MG63 (cell line): ENCODE data around the gene PAPPA2. TPM values are rescaled to one million over a fixed set of nuclear protein-coding genes. Genes with fewer than 3 reads are reported as not detected.
A peak's percentile ranks its signal among the peaks of the same experiment; 100 is the strongest.

ENCODE experiments used
- DNase-seq: peaks from one replicate; pipeline ENCODE4 v3.0.0-alpha.2; 2020
- H3K27me3 ChIP-seq: fragments of 250-450 bp; sonication (Bioruptor Pico); 2 replicates; pipeline ENCODE4 v1.5.1; 2020; ENCODE audit warnings: mild to moderate bottlenecking, moderate library complexity
- H3K36me3 ChIP-seq: fragments of 250-450 bp; sonication (Bioruptor Pico); 2 replicates; pipeline ENCODE4 v1.5.1; 2020; ENCODE audit warnings: mild to moderate bottlenecking, moderate library complexity
- H3K4me3 ChIP-seq: fragments of 250-450 bp; sonication (Bioruptor Pico); 2 replicates; pipeline ENCODE4 v1.5.1; 2020; ENCODE audit warnings: mild to moderate bottlenecking, moderate library complexity
- H3K9me3 ChIP-seq: fragments of 250-450 bp; sonication (Bioruptor Pico); 2 replicates; pipeline ENCODE4 v1.5.1; 2020; ENCODE audit warnings: mild to moderate bottlenecking, moderate library complexity
- total RNA-seq: library from RNA; depleted of rRNA; stranded (reverse); fragments of >200 nt; shearing (Covaris generic); gene quantifications from 2 replicates; pipeline ENCODE4 v1.2.3, GENCODE V29; 2014; ENCODE audit warnings: low replicate concordance

Gene PAPPA2
- total RNA-seq, 1 experiment from 2014 or later: 0.53 TPM

GRCh38 chr1:176853503-176853902, 390.5 kb downstream of the PAPPA2 start:
- no peak overlapping the region for H3K4me3 ChIP-seq
- H3K36me3 ChIP-seq: no peaks in the 10 kb centered on the region
- H3K27me3 ChIP-seq: no peaks in the 10 kb centered on the region
- no peaks in the 10 kb centered on the region for H3K9me3 ChIP-seq
- no peak for DNase-seq

GRCh38 chr1:176854121-176854520, 391.1 kb downstream of the PAPPA2 start:
- no peak for DNase-seq
- Histone ChIP-seq H3K9me3 (no peaks in the 10 kb centered on the region), H3K36me3 (no peaks in the 10 kb centered on the region), H3K4me3 (no peak overlapping the region), H3K27me3 (no peaks in the 10 kb centered on the region)

GRCh38 chr1:176854758-176855745, 392.1 kb downstream of the PAPPA2 start:
- Histone ChIP-seq H3K4me3 (no peak overlapping the region), H3K36me3 (no peaks in the 10 kb centered on the region), H3K9me3 (no peaks in the 10 kb centered on the region), H3K27me3 (no peaks in the 10 kb centered on the region)
- DNase-seq: no peak

- H3K9me3 ChIP-seq: no peaks in the 10 kb centered on the region
- no peaks in the 10 kb centered on the region for H3K36me3 ChIP-seq
- no peak for DNase-seq
- no peak overlapping the region for H3K4me3 ChIP-seq
- no peaks in the 10 kb centered on the region for H3K27me3 ChIP-seq
These were observed 394.7 kb downstream of the PAPPA2 start for GRCh38 chr1:176857632-176858031.

- Histone ChIP-seq H3K4me3 (no peak overlapping the region), H3K27me3 (no peaks in the 10 kb centered on the region), H3K9me3 (no peaks in the 10 kb centered on the region), H3K36me3 (no peaks in the 10 kb centered on the region)
- DNase-seq: no peak
These were observed 395.5 kb downstream of the PAPPA2 start for GRCh38 chr1:176858433-176858916.

GRCh38 chr1:176863613-176864012, 400.6 kb downstream of the PAPPA2 start:
- H3K4me3 ChIP-seq: no peak overlapping the region
- DNase-seq: no peak
- H3K9me3 ChIP-seq: no peaks in the 10 kb centered on the region
- no peaks in the 10 kb centered on the region for H3K36me3 ChIP-seq
- no peaks in the 10 kb centered on the region; the same call in 1 of the 2 replicates for H3K27me3 ChIP-seq

GRCh38 chr1:176864211-176864610, 401.2 kb downstream of the PAPPA2 start:
- H3K36me3 ChIP-seq: no peaks in the 10 kb centered on the region
- no peaks in the 10 kb centered on the region for H3K9me3 ChIP-seq
- DNase-seq: no peak
- no peaks in the 10 kb centered on the region; the same call in 1 of the 2 replicates for H3K27me3 ChIP-seq
- H3K4me3 ChIP-seq: no peak overlapping the region

GRCh38 chr1:176866011-176866714, 403.2 kb downstream of the PAPPA2 start:
- Histone ChIP-seq H3K27me3 (no peaks in the 10 kb centered on the region; the same call in 1 of the 2 replicates), H3K4me3 (no peak overlapping the region)
- DNase-seq: peak; percentile 34

GRCh38 chr1:176869577-176869976, 406.6 kb downstream of the PAPPA2 start:
- H3K36me3 ChIP-seq: no peaks in the 10 kb centered on the region
- no peak overlapping the region for H3K4me3 ChIP-seq
- H3K27me3 ChIP-seq: peaks cover 2% of the 10 kb centered on the region; the same call in 1 of the 2 replicates
- no peak for DNase-seq
- no peaks in the 10 kb centered on the region for H3K9me3 ChIP-seq

More at GRCh38 chr1:176866011-176866714, 403.2 kb downstream of the PAPPA2 start:
- H3K9me3 ChIP-seq: no peaks in the 10 kb centered on the region
- H3K36me3 ChIP-seq: no peaks in the 10 kb centered on the region

GRCh38 chr1:176876966-176877515, 414.1 kb downstream of the PAPPA2 start:
- no peaks in the 10 kb centered on the region for H3K9me3 ChIP-seq
- H3K27me3 ChIP-seq: 0 out of 2 replicates have a peak, but pooled peaks cover 2% of the 10 kb centered on the region
- DNase-seq: no peak
- H3K36me3 ChIP-seq: no peaks in the 10 kb centered on the region
- H3K4me3 ChIP-seq: no peak overlapping the region

GRCh38 chr1:176877557-176877956, 414.6 kb downstream of the PAPPA2 start:
- Histone ChIP-seq H3K27me3 (peaks cover 3% of the 10 kb centered on the region; the same call in 1 of the 2 replicates), H3K4me3 (no peak overlapping the region)
- no peak for DNase-seq

GRCh38 chr1:176878750-176879536, 416.0 kb downstream of the PAPPA2 start:
- H3K36me3 ChIP-seq: no peaks in the 10 kb centered on the region
- H3K27me3 ChIP-seq: peaks cover 3% of the 10 kb centered on the region; the same call in 1 of the 2 replicates
- no peaks in the 10 kb centered on the region for H3K9me3 ChIP-seq
- DNase-seq: no peak
- H3K4me3 ChIP-seq: no peak overlapping the region

More at GRCh38 chr1:176877557-176877956, 414.6 kb downstream of the PAPPA2 start:
- no peaks in the 10 kb centered on the region for H3K36me3 ChIP-seq
- no peaks in the 10 kb centered on the region for H3K9me3 ChIP-seq

- Histone ChIP-seq H3K9me3 (no peaks in the 10 kb centered on the region), H3K4me3 (no peak overlapping the region), H3K36me3 (no peaks in the 10 kb centered on the region), H3K27me3 (peaks cover 3% of the 10 kb centered on the region; the same call in 1 of the 2 replicates)
- DNase-seq: no peak
These were observed 417.0 kb downstream of the PAPPA2 start for GRCh38 chr1:176879784-176880620.

GRCh38 chr1:176880955-176881595, 418.1 kb downstream of the PAPPA2 start:
- no peaks in the 10 kb centered on the region for H3K36me3 ChIP-seq

GRCh38 chr1:176884286-176884685, 421.3 kb downstream of the PAPPA2 start:
- no peak for DNase-seq
- Histone ChIP-seq H3K9me3 (no peaks in the 10 kb centered on the region), H3K27me3 (peaks cover 3% of the 10 kb centered on the region; the same call in 1 of the 2 replicates), H3K4me3 (no peak overlapping the region), H3K36me3 (no peaks in the 10 kb centered on the region)

More at GRCh38 chr1:176880955-176881595, 418.1 kb downstream of the PAPPA2 start:
- peaks cover 3% of the 10 kb centered on the region; the same call in 1 of the 2 replicates for H3K27me3 ChIP-seq
- no peaks in the 10 kb centered on the region for H3K9me3 ChIP-seq
- DNase-seq: peak; percentile 56
- H3K4me3 ChIP-seq: no peak overlapping the region
